ENCODE results near the gene AGMO.

DNA sequence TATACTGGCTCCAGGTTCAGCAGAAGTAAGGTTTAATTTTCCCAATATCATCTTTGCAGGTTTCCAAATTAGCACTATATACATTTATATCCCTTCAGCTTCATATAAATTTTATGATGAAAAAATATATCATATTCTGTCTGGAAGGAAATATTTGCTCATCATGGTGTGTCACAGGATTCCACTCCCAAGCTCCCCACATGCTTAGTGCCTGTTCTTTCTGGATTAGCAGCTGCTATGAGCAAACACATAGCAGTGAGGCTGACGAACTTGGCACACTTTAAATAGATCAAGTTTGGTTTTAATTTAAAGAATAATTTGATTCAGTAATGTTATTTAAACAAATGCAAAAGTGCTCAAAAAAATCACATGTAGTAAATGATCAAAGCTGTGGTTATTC is 251.9 kb downstream of the AGMO start:
- TF ChIP-seq ZNF121 (CRISPR knock-in tag; IDR thresholded peaks at IDR 0.05) (no peak), NFE2L1 (CRISPR knock-in tag; IDR thresholded peaks at IDR 0.05) (no peak), MYBL2 (CRISPR knock-in tag; IDR thresholded peaks at IDR 0.05) (no peak), ETV6 (CRISPR knock-in tag; IDR thresholded peaks at IDR 0.05) (no peak), ZBTB21 (CRISPR knock-in tag; IDR thresholded peaks at IDR 0.05; ENCODE audit: borderline replicate concordance) (no peak), SMAD4 (CRISPR knock-in tag; IDR thresholded peaks at IDR 0.05) (no peak), ZNF317 (CRISPR knock-in tag; IDR thresholded peaks at IDR 0.05; ENCODE audit: borderline replicate concordance, low read depth) (no peak)
- TF ChIP-seq, protein P1, sequence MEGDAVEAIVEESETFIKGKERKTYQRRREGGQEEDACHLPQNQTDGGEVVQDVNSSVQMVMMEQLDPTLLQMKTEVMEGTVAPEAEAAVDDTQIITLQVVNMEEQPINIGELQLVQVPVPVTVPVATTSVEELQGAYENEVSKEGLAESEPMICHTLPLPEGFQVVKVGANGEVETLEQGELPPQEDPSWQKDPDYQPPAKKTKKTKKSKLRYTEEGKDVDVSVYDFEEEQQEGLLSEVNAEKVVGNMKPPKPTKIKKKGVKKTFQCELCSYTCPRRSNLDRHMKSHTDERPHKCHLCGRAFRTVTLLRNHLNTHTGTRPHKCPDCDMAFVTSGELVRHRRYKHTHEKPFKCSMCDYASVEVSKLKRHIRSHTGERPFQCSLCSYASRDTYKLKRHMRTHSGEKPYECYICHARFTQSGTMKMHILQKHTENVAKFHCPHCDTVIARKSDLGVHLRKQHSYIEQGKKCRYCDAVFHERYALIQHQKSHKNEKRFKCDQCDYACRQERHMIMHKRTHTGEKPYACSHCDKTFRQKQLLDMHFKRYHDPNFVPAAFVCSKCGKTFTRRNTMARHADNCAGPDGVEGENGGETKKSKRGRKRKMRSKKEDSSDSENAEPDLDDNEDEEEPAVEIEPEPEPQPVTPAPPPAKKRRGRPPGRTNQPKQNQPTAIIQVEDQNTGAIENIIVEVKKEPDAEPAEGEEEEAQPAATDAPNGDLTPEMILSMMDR (IDR thresholded peaks at IDR 0.05) = no peak
- TF ChIP-seq, protein P2, sequence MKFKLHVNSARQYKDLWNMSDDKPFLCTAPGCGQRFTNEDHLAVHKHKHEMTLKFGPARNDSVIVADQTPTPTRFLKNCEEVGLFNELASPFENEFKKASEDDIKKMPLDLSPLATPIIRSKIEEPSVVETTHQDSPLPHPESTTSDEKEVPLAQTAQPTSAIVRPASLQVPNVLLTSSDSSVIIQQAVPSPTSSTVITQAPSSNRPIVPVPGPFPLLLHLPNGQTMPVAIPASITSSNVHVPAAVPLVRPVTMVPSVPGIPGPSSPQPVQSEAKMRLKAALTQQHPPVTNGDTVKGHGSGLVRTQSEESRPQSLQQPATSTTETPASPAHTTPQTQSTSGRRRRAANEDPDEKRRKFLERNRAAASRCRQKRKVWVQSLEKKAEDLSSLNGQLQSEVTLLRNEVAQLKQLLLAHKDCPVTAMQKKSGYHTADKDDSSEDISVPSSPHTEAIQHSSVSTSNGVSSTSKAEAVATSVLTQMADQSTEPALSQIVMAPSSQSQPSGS (CRISPR knock-in tag; IDR thresholded peaks at IDR 0.05; ENCODE audit: borderline replicate concordance, low read depth) = no peak
- TF ChIP-seq, protein P3, sequence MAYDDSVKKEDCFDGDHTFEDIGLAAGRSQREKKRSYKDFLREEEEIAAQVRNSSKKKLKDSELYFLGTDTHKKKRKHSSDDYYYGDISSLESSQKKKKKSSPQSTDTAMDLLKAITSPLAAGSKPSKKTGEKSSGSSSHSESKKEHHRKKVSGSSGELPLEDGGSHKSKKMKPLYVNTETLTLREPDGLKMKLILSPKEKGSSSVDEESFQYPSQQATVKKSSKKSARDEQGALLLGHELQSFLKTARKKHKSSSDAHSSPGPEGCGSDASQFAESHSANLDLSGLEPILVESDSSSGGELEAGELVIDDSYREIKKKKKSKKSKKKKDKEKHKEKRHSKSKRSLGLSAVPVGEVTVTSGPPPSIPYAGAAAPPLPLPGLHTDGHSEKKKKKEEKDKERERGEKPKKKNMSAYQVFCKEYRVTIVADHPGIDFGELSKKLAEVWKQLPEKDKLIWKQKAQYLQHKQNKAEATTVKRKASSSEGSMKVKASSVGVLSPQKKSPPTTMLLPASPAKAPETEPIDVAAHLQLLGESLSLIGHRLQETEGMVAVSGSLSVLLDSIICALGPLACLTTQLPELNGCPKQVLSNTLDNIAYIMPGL (CRISPR knock-in tag; IDR thresholded peaks at IDR 0.05) = no peak
- TF ChIP-seq, protein P4, sequence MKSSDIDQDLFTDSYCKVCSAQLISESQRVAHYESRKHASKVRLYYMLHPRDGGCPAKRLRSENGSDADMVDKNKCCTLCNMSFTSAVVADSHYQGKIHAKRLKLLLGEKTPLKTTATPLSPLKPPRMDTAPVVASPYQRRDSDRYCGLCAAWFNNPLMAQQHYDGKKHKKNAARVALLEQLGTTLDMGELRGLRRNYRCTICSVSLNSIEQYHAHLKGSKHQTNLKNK (CRISPR knock-in tag; IDR thresholded peaks at IDR 0.05) = no peak
- TF ChIP-seq, protein P5, sequence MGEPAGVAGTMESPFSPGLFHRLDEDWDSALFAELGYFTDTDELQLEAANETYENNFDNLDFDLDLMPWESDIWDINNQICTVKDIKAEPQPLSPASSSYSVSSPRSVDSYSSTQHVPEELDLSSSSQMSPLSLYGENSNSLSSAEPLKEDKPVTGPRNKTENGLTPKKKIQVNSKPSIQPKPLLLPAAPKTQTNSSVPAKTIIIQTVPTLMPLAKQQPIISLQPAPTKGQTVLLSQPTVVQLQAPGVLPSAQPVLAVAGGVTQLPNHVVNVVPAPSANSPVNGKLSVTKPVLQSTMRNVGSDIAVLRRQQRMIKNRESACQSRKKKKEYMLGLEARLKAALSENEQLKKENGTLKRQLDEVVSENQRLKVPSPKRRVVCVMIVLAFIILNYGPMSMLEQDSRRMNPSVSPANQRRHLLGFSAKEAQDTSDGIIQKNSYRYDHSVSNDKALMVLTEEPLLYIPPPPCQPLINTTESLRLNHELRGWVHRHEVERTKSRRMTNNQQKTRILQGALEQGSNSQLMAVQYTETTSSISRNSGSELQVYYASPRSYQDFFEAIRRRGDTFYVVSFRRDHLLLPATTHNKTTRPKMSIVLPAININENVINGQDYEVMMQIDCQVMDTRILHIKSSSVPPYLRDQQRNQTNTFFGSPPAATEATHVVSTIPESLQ (CRISPR knock-in tag; IDR thresholded peaks at IDR 0.05) = no peak
- TF ChIP-seq, protein P6, sequence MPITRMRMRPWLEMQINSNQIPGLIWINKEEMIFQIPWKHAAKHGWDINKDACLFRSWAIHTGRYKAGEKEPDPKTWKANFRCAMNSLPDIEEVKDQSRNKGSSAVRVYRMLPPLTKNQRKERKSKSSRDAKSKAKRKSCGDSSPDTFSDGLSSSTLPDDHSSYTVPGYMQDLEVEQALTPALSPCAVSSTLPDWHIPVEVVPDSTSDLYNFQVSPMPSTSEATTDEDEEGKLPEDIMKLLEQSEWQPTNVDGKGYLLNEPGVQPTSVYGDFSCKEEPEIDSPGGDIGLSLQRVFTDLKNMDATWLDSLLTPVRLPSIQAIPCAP (CRISPR knock-in tag; IDR thresholded peaks at IDR 0.05) = no peak
- TF ChIP-seq, protein P7, sequence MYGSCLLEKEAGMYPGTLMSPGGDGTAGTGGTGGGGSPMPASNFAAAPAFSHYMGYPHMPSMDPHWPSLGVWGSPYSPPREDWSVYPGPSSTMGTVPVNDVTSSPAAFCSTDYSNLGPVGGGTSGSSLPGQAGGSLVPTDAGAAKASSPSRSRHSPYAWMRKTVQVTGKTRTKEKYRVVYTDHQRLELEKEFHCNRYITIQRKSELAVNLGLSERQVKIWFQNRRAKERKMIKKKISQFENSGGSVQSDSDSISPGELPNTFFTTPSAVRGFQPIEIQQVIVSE (CRISPR knock-in tag; IDR thresholded peaks at IDR 0.05; ENCODE audit: borderline replicate concordance) = no peak
